Measurements from ENCODE around the gene HSPB6. TPM values are rescaled to one million over a fixed set of nuclear protein-coding genes. Genes with fewer than 3 reads are reported as not detected.

Gene HSPB6
- total RNA-seq, 1 experiment from 2014 or later = 0.93 TPM

GRCh38 chr19:35714601-35715354 lies 42.1 kb downstream of the HSPB6 start:
- Histone ChIP-seq H3K4me3 (replicated peaks in 1 of 2; ENCODE audit: low read depth in 1 of 2, low read length in 2 of 2) (no peak overlapping the region), H3K9me3 (ENCODE audit: control insufficient read depth in 1 of 2, insufficient read depth in 1 of 2, low read depth in 1 of 2, low read length in 2 of 2) (no peaks in the 10 kb centered on the region), H3K27me3 (ENCODE audit: insufficient read depth, low read length) (no peaks in the 10 kb centered on the region), H2AFZ (ENCODE audit: low read depth, low read length, poor library complexity, severe bottlenecking) (no peak overlapping the region), H3K27ac (ENCODE audit: low read depth, low read length) (peak overlapping the region; percentile 2; the same call in 1 of the 2 replicates), H3K36me3 (ENCODE audit: control insufficient read depth in 1 of 2, insufficient read depth in 2 of 2, low read length in 2 of 2) (no peaks in the 10 kb centered on the region; a peak in 2 of 4 replicates), H4K20me1 (ENCODE audit: insufficient read depth) (no peaks in the 10 kb centered on the region), H3K4me2 (ENCODE audit: low read length) (no peak overlapping the region), H3K9me2 (ENCODE audit: insufficient read depth) (no peaks in the 10 kb centered on the region), H3K79me2 (ENCODE audit: insufficient read depth, low read length) (peaks cover 21% of the 10 kb centered on the region), H3K9ac (ENCODE audit: low read length) (no peak overlapping the region), H3K4me1 (ENCODE audit: control insufficient read depth in 1 of 2, insufficient read depth in 2 of 2, low read length in 2 of 2) (peaks cover 16 to 41% of the 10 kb centered on the region in 2 experiments)
- no peak for DNase-seq (ENCODE audit: low read depth, low spot score)
- TF ChIP-seq JUND (IDR thresholded peaks at IDR 0.05) (no peak), CEBPB (IDR thresholded peaks at IDR 0.05; ENCODE audit: low read depth) (no peak), RAD21 (IDR thresholded peaks at IDR 0.05; ENCODE audit: low read depth) (no peak), ZBTB33 (IDR thresholded peaks at IDR 0.05; ENCODE audit: extremely low read depth, insufficient replicate concordance, low read length) (no peak), CTCF (IDR thresholded peaks at IDR 0.05 in 2 of 3, conservative IDR thresholded peaks at IDR 0.05 in 1 of 3; ENCODE audit: borderline replicate concordance in 1 of 3, insufficient read depth in 1 of 3, low read depth in 2 of 3, low read length in 2 of 3) (peak in 2 of 3 experiments; percentile 10 to 40; a peak in 2 of 6 replicates)
- BruUV-seq (replicated peaks) = no TSS peak
- ATAC-seq = no peak
- ChIA-PET POLR2A (no interaction called here), CTCF (no interaction called here), RAD21 (ENCODE audit: low non-redundant PET in 1 of 2, low total read pairs in 2 of 2, uncharacterized antibody in 2 of 2, unreplicated experiment in 2 of 2) (no interaction called here)
- intact Hi-C loops (cut with micrococcal nuclease) = loop anchor here (10.0 kb wide), 1 partner anchor 360 kb away; the partner anchor contains the start of gene FFAR3
